Kidney tubule cell (primary cell): ENCODE measurements around the gene MEF2C.

Experiments used
- DNase-seq: peaks from one replicate; pipeline ENCODE4 v3.0.0-alpha.2; 2018; ENCODE audit warnings: low spot score

The MEF2C gene

DNA sequence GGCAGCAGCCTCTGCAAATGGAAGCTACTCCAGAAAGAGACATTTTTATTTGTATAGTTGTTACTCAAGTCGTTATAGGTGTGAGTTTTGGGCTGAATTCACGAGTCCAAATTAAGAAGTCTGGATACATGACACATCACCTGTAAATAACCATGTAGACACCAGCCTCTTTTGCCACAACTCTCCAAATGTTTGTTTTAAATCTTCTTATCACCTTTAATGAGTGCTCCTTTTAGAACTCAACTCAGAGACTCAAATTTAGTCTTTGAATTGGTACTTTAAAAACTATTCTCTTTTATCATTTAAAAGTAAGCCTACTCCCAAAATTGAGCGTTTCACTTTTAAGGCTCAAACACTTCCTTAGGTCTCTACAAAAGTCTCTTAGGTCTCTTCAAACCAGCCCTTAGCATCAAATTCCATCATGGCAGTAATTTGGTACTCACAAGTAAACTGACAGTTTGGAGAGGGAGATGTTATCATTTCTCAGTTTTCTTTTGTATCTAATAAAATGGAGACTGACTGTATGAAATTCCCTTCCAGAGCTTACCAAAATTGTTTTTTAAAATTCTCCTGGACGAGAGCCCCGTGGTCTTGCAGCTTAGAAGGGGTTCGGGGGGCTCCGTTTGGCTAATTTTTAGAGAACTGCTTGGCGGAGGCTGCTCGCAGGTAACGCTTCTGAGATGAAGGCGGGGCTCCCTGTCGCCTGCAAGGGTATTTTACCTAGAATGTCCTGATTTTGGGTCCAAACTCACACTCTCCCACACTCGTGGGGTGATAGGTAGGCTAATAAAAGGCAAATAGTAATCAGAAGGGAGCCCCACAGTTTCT lies 194.6 kb downstream of the MEF2C start:
- no peak for DNase-seq

DNA sequence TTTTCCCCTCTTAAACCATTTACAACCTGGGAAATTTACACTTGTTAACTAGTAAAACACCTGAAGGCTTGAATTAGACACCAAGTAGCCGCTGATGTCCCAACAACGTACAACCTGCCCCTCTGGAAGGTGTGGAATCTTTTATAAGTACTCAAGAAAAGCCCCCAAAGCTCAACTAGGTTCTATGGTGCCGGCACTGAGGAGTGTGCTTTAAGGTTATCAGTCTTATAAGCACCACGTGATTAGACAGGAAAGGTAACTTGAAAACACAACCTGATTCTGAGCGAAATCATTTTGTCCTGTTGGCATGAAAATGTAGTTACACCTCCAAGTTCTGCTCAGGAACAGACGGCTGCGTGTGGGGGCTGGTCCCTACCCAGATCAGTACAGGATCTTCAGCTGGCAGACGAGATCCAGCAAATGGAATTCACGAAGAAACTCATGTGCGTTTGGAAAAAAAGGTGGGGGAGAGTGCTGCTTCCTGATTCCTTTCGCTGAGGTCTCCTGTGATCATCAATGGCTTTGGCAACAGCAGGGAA lies 195.5 kb downstream of the MEF2C start:
- DNase-seq, result no peak

DNA sequence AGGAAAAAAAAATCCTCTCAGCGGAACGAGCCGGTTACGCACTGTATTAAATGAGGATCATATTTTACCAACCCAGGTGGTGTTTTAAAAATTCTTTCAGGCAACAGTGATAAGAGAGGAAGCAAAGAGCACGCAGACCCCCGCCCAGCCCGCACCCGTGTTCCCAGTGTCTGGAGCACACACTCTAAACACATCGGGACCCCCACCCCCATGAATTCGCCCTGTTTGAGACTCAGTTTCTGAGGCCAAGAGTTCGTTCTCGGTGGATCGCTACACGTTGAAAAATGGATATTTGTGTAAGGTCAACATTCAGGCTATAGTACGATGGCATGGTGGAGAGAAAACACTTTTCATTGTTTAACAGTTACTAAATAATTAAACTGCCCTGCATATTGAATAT lies 196.3 kb downstream of the MEF2C start:
- no peak for DNase-seq

DNA sequence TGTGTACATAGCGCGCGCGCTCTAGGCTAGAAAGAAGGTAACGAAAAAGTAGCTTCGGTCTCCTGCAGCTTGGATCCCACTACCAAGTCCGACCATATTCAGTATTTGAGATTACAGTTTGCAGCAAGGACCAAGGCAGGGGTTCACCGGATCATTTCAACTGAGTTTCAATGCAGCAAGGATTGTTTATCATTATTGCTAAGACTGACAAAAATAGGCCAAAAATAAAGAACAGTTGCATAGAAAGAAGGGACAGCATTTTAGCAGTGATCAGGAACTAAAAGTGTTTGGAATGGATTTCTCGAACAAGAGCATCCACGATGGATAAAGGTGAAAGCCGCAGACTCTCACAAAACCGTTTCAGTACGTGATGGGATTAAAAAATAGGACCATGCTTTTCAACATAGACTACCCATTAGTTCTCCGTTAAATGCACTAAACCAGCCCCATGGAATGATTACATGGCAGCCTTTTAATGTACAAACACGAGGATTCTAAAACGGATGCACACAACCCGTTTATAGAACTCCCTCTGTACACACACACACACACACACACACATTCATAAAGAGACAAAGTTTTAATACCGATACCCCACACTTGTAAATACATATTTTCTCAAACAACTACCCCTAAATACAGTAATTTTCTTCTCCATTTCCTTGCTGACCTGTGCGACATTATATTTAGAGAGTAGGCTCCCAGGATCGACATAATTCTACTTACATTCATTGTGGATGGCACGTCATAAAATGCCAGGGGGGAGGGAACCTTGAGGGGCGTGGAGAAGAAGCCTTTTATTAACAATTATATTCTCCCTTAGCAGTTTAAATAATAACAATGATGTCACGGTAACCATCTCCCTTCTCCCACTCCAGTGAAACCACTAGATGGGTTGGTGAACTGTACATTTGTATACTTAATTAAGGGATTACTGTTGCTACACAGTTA lies 197.1 kb downstream of the MEF2C start:
- DNase-seq, result no peak

DNA sequence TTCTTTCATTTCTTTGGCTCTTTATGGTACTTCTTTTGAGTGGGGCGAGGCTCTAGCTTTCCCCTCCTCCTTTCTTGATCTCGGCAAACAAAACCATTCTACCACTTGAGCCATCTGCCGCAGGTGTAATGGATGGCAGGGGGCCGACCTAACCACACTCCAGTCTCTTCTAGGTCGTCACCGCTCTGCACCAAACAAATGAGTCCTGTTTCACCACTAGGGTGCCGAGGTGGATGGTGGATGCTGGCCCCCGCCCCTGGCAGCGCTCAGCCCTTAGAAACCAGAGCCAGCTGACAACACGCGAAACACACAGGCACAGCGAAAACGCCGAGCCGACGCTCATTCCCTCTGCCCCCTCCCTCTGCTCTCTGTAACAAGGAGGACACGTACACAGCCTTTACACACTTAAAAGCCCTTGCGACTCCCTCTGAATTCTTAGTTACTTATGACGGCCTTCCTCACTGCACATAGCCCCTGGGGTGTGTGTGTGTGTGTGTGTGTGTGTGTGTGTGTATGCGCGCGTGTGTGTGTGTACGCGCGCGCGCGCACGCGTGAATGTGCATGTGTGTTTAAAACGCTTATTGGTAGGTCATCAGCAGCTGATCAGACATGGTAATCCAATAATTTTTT lies 199.4 kb downstream of the MEF2C start:
- no peak for DNase-seq

DNA sequence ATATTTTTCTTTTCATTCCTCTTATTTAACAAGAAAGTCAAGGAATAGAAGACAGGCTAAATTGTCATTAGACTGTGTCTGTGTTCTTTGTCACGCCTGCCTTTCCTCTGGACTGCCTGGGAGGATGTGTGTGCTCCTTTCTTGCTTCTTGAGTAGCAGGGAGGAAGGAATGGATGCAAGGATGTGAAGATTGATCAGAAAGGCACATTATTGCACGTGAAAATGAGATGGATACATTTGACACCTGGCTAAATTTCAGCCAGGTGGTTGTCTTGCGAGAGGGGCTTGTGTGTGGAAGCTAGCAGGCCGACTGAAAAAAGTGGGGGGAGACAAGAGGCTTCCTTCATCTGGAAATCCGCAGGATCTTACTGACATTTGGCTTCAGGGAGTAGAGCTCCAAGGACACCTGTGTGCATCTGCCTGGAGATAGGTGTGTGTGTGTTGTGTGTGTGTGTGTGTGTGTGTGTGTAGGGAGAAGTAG lies 200.1 kb downstream of the MEF2C start:
- no peak for DNase-seq

DNA sequence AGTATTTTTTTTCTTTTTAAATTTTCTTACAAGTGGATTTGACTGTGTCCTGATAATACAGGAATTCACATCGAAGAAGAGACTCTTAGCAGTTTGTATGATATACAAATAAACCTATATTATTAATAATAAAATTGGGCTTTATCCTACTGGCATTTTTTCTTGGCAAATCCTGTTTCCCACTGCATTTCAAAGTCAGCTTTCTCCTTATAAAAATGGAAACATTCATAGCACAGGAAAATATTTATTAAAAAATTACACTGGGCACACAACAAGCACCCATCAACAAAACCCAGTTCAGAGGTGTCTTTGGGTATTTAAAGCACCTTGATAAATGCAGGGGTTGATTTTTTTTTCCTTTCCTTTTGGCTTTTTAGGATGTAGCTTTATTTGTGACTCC lies 200.9 kb downstream of the MEF2C start:
- DNase-seq, result no peak

DNA sequence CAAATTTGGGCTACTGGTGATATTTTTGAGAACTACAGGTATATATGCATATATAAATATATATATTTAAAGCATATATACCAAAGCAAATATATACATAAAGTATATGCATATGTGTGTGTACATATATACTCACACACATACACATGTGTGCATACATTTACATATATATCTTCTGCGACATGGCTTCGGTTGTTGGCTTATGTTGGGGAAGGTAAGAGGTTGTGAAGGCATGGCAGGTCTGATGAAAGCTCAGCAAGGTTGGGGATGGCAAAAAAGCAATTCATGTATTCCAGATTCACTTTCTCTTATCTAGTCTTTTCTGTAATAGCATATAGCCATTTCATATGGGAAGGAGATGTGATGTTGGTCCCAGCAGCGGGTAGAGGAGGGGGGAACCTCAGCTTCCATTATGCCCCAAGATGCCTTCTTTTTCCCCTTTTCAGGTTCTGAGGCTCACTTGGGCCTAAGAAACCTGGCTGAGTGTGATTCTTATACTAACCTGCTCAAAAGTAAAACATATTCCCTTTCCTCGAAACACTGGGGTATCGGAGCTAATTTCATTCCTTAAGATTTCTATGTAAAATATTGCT lies 201.7 kb downstream of the MEF2C start:
- DNase-seq, result no peak

DNA sequence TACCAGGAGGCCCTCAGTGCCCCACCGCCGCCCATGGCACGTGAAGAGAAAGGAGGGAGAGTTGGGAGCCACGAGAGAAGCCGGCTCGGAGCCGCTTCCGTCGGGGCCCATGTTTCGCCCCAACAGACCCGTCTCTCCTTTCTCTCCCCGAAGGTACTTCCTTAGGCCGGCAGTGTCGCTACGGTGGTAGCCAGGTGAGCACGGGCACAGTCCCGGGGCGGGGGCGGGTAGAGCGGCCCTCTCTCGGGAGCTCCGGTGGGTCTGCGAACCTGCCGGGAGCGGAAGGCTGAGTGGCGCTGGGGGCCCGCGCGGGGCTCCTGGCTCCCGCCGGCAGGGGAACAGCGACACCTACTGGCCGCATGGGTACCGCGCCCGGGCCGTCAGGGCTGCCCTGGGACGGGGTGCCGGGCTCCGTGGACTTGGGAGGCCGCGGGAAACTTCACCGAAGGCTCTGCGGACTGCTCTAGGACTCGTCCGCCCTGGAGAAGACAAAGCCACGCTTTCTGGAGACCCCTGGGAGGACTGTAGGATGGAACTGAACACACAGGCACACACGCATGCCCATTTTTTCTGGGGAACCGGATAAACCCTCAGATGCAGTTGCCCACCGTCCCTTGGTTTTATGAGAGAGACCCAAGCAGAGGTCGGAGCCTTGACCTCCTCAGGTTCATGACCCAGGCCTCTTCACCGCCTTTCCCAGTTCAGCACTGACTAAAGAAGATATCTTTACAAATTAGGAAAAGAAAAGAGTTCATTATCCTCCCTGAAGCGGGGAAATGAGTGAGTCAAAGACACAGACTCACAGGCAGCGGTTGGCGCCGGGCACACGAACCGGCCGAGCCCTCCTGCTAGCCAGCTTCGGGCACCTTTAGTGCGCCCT lies 202.5 kb downstream of the MEF2C start:
- peak; percentile 59 for DNase-seq

DNA sequence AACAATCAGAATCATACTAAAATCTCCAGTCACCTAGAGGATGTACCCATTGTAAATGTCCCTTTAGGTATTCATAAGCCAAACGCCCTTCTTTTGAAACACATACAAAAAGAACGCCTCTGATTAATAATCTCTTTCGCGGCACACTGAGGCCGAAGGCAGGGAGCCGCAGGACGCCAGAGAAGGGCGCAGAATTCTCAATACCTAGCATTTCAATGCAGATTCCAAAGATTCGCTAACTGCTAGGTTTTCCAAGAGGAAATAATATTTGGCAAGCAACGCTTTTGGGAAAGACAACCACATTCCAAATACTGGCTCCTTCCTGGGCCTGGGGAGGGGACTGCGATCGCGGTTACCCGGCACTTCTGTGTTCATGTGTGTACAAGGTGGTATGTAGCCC lies 203.3 kb downstream of the MEF2C start:
- no peak for DNase-seq

DNA sequence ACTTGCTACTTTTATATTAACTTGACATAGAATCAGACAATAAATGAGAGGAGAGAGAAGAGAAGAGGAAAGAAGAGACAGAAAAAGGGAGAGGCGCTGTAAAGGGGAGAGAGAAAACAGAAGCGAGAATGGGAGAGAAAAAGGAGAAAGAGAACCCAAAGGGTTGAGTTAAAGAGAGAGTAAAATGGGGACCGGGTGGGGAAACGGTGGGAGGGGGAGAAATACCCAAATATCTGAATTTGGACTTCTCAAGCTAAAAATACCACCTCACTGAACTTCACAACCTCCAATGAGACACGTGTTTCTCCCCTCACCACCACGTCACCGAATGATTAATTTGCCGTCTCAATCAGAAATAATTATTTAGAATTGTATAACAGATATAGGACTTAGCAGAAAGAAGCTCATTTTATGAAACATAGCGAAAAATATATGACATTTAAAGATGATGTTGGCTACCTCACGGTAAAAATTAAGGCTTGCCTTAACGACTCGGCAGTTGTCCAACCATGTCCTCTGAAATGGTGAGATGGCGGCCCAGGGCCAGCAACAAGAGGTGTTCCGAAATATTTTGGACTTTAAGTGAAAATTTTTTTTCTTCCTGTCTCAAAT lies 204.1 kb downstream of the MEF2C start:
- no peak for DNase-seq

DNA sequence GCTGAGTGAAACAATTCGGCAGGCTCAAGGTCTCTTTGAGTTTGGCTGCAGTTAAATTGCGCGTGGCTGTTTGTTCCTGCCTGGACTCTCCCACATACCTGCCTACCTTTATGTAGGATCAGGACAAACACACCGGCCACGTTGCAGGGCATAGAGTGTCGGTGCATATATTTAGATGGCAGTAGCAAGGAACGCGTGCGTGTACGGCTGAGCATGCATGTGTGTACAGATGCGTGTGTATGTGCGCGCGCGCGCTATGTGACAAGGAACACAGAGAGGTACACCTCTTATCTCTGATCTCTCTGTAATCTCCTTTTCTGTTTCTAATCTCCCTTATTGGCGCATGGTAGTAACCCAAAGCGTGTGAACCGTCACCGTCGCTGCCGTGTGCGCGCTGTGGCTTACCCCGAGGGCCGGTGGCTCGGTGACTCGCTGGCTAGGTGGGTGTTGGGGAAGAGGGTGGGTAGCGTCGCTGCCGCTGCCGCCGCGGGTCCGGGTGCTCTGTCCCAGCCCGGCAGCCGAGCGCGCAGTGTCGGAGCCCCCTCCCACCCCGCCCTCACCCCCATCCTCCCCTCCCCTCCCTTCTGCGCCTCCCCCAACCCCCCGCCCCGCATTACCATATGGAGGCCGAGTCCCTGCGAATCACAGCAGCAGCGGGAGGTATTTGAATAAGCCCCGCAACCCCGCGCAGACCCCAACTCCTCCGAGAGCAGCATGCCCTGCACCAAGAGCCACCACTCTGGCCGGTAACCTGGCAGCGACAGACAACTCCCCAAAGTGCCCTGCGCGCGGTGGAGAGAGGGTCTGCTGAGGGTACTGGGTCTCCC lies 204.8 kb downstream of the MEF2C start:
- DNase-seq, result no peak

DNA sequence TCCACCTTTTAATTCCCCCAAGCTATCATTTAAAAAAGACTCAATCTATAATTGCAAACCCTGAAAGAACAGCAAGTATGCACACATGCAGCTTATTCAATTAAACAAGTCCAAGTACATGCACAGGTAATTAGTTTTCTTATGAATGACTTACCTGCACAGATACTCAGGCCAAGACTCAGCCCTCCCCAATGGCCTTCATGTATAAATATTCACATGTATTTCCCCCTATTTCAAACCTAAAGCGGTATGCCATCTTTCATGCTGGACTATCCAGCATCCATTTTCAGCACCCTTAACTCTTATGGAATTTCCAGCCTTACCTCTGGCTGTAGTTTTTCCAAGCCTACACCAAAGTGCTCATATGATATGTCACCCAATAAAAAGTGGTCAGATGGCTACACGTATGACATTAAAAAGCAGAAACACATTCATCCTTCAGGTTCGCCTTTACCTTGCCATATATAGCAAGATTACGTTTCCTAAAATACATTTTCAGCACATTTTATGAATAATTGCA lies 205.5 kb downstream of the MEF2C start:
- DNase-seq, result no peak

DNA sequence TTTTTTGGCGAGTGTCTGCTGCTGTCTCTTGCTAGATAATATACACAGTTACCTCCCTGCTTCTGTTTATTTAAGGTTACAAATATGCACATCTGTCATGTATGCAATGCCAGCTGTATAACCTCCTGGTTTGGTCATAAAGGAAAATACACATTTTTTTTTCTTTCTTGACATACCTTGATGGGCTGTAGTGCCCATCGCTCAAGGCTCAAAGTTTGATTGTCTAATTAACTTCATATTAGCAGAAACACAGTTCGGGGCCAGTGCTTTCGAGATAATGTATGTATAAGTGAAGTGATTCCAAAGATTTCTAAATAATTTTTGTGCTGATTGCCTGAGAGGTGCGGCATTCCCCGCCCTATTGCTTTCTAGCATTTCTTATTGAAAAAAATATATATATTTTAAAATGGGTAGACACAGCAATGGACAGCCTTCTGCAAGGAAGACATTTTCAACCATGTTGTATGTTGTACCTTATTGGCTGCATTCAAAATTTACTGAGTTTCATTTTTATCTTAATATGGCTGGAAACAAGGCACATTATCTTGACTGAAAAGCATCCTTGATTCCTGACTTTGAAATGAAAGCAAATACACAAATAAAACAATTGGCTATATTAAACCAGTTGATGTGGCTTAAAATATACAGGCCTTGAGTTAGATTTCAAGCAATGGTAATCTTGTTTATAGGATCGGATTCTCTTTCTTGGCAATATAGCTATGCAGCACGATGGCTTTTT lies 206.2 kb downstream of the MEF2C start:
- no peak for DNase-seq

DNA sequence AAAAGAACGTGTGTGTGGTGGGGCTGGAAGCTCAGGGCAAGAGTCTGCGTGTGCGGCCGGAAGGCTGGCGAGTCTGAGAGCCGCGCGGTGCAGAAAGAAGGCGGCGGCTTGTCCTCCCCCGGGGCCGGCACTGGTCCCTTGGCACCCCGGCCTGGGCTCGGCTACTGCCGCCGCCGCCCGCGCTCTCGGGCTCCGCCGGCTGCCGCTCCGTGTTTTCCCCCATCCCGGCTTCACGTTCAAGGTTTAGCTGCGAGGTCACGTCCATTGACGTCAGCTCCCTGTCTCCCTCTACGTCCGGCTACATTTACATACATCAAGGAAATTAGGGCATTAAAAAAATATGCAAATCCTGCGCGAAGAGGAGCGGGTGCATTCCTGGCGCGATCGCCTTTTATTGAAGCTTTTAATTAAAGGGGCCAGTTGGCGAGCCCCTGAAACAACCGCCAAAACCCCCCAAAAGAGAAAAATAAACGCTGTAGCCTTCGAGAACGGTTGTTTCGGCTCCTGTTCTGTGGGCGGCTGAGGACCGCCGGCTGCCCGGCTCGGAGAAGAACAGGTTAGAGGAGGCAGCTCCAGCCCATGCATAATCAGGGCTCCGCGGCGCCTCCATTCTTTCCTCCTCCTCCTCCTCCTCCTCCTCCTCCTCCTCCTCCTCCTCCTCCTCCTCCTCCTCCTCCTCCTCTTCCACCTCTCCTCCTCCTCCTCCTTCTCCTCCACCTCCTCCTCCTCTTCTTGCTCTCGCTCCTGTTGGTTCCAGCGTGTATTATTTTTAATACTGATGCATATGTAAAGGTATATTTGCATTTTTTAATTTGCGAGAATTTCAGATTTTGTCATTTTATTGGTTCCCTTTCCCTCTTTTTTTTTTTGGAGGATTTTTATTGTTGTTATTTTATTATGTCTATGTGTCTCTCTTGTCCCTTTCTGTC lies 207.0 kb downstream of the MEF2C start:
- DNase-seq, result peak; percentile 54

DNA sequence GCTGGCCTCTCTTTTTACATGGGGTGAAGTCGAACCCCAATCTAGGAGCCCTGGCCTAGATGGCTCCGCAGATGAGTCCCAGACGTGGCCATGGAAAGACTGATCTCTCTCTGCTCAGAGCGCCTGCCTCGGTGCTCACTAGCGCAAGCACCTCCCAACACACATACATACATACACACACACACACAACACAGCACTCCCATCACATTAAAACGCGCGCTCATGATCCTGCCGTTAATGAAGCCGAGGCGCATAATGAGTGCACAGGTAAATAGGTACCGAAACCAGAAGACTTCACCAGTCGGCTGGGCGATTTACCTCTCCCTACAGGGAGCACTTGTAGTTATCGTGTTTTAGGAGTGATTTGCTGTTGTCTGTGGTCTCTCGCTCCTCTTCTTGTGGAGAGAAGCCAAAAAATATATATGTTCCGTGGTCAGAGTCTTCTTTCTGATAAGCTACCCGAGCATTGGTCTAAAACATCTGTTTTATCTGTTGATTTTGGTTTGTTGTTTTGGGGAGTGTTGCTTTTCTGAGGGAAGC lies 207.7 kb downstream of the MEF2C start:
- no peak for DNase-seq
